K562 (cell line): ENCODE data around the gene GCH1. TPM values are rescaled to one million over a fixed set of nuclear protein-coding genes. Genes with fewer than 3 reads are reported as not detected.

Source experiments
- BACH1 ChIP-seq: fragments of 200-800 bp; sonication (Bioruptor generic); IDR thresholded peaks from 2 replicates; pipeline ENCODE4 v1.6.1; 2016; ENCODE audit warnings: missing genetic modification characterization, missing compliant biosample characterization
- CCNT2 ChIP-seq: IDR thresholded peaks from 2 replicates; pipeline ENCODE4 v1.6.1; 2011; ENCODE audit warnings: borderline replicate concordance, low read depth, mild to moderate bottlenecking, moderate library complexity, mixed read lengths, low read length; ENCODE audit not compliant: insufficient read length; ENCODE audit errors: extremely low read depth
- CTCF ChIP-seq, 3 experiments: IDR thresholded peaks in 2 of 3; conservative IDR thresholded peaks in 1 of 3; 2 replicates each; pipeline ENCODE4 v1.5.1; 2011 to 2012; ENCODE audit warnings: low read length in 3 of 3, mild to moderate bottlenecking in 3 of 3, control low read depth in 2 of 3, improper control_type of control experiment in 1 of 3, inconsistent platforms in 1 of 3, low read depth in 1 of 3, mixed read lengths in 1 of 3, moderate library complexity in 1 of 3; ENCODE audit not compliant: insufficient read depth in 2 of 3
- CTCFL ChIP-seq: IDR thresholded peaks from 2 replicates; pipeline ENCODE4 v1.6.1; 2011; ENCODE audit warnings: borderline replicate concordance, low read depth, mild to moderate bottlenecking, moderate library complexity, low read length; ENCODE audit not compliant: insufficient read depth, poor library complexity, severe bottlenecking
- EGR1 ChIP-seq: fragments of 450-650 bp; conservative IDR thresholded peaks from 2 replicates; pipeline ENCODE4 v1.6.1; 2017; ENCODE audit warnings: mild to moderate bottlenecking
- ETV5 ChIP-seq: sonication (generic); formaldehyde crosslinking; IDR thresholded peaks from 2 replicates; pipeline ENCODE4 v1.4.0; 2020; ENCODE audit warnings: low read depth, mild to moderate bottlenecking, missing genetic modification reagents
- NFYB ChIP-seq: IDR thresholded peaks from 2 replicates; pipeline ENCODE4 v1.6.1; 2011; ENCODE audit warnings: mild to moderate bottlenecking, moderate library complexity; ENCODE audit not compliant: insufficient read length; ENCODE audit errors: extremely low read depth
- NONO ChIP-seq, 2 experiments: fragments of 200-400 bp in 1 of 2; fragments of 450-650 bp in 1 of 2; formaldehyde crosslinking in 1 of 2; IDR thresholded peaks; 2 replicates each; pipeline ENCODE4 v1.6.1; 2017; ENCODE audit warnings: low read depth in 2 of 2, mild to moderate bottlenecking in 2 of 2, moderate library complexity in 2 of 2, low read length in 1 of 2
- NRF1 ChIP-seq, 2 experiments: fragments of 450-650 bp; IDR thresholded peaks in 1 of 2; conservative IDR thresholded peaks in 1 of 2; 2 replicates each; pipeline ENCODE4 v1.6.1; 2014; ENCODE audit warnings: mild to moderate bottlenecking in 2 of 2
- PHF8 ChIP-seq: fragments of 200-600 bp; sonication (generic); IDR thresholded peaks from 2 replicates; pipeline ENCODE4 v1.6.1; 2012; ENCODE audit warnings: mixed run types, mild to moderate bottlenecking, inconsistent platforms, low read length, moderate library complexity, borderline replicate concordance
- POLR2H ChIP-seq: IDR thresholded peaks from 2 replicates; pipeline ENCODE4 v1.6.1; 2016; ENCODE audit warnings: missing genetic modification characterization, low read depth, mild to moderate bottlenecking, control low read depth, missing compliant biosample characterization, moderate library complexity
- RBM25 ChIP-seq: fragments of 200-400 bp; formaldehyde crosslinking; IDR thresholded peaks from 2 replicates; pipeline ENCODE4 v1.6.1; 2018; ENCODE audit warnings: low read length, low read depth, moderate library complexity; ENCODE audit not compliant: severe bottlenecking
- THAP7 ChIP-seq: fragments of 250-450 bp; sonication (Bioruptor Pico); IDR thresholded peaks from 2 replicates; pipeline ENCODE4 v1.5.0; 2021
- VEZF1 ChIP-seq: fragments of 200-800 bp; sonication (Bioruptor generic); IDR thresholded peaks from 2 replicates; pipeline ENCODE4 v1.6.1; 2017; ENCODE audit warnings: missing genetic modification characterization, missing compliant biosample characterization
- XRCC5 ChIP-seq: fragments of 200-400 bp; formaldehyde crosslinking; IDR thresholded peaks from 2 replicates; pipeline ENCODE4 v1.6.1; 2017; ENCODE audit warnings: low read depth, mild to moderate bottlenecking, low read length
- YBX1 ChIP-seq: fragments of 450-650 bp; IDR thresholded peaks from 2 replicates; pipeline ENCODE4 v1.7.1; 2016; ENCODE audit warnings: mild to moderate bottlenecking
- ZBTB7A ChIP-seq: IDR thresholded peaks from 2 replicates; pipeline ENCODE4 v1.6.1; 2011; ENCODE audit warnings: low read depth, mild to moderate bottlenecking, low read length, moderate library complexity, borderline replicate concordance; ENCODE audit not compliant: control insufficient read depth
- ZFX ChIP-seq: sonication (generic); formaldehyde crosslinking; IDR thresholded peaks from 2 replicates; pipeline ENCODE4 v1.8.0; 2022; ENCODE audit warnings: mild to moderate bottlenecking, missing genetic modification reagents, moderate library complexity
- ZNF253 ChIP-seq: fragments of 250-450 bp; sonication (Bioruptor Pico); conservative IDR thresholded peaks from 2 replicates; pipeline ENCODE4 v1.6.1; 2021; ENCODE audit warnings: mild to moderate bottlenecking
- polyA plus RNA-seq, 8 experiments: library from polyadenylated mRNA; depleted of rRNA in 4 of 8; stranded (reverse) in 5 of 8; unstranded in 3 of 8; fragments of >200 nt; fragmentation: Nextera tagmentation in 2 of 8; fragmentation: Illumina TruSeq in 1 of 8; extraction: Ambion mirVana in 2 of 8; extraction: Trizol in 1 of 8; gene quantifications; 2 replicates each; pipeline versions ENCODE4 v1.2.1 to v1.2.3, GENCODE V29; 2011 to 2014; ENCODE audit warnings: inconsistent platforms in 1 of 8, missing spikeins in 1 of 8
- total RNA-seq, 7 experiments: library from RNA; depleted of rRNA in 6 of 7; stranded (reverse); fragments of >200 nt in 6 of 7; fragmentation: Illumina TruSeq in 2 of 7; extraction: Trizol in 2 of 7; gene quantifications; 2 replicates each; pipeline versions ENCODE4 v1.2.1 to v1.2.3, GENCODE V29; 2011 to 2021; ENCODE audit warnings: low replicate concordance in 1 of 7

Gene GCH1
- total and polyA plus RNA-seq, 9 of the 15 experiments (the other 6 are each of a cell fraction or from before 2014, with no cell fraction given), result 3.9 to 13.1 (median 6.5) TPM

GRCh38 chr14:54902521-54903420 is at the start of gene GCH1 (continued):
- TF ChIP-seq ZFX (CRISPR knock-in tag), result peak; percentile 62
- TF ChIP-seq VEZF1 (CRISPR knock-in tag), result 0 out of 2 replicates have a peak, but pooled peaks have one; percentile 43
- peak; percentile 69 for TF ChIP-seq POLR2H (tag)
- TF ChIP-seq ETV5 (CRISPR knock-in tag), result no peak
- TF ChIP-seq EGR1, result peak; percentile 43; the same call in 1 of the 2 replicates
- peak; percentile 65 for TF ChIP-seq NFYB
- peak; percentile 74; the same call in 1 of the 2 replicates for TF ChIP-seq PHF8
- TF ChIP-seq BACH1 (tag), result no peak
- TF ChIP-seq THAP7, result no peak
- no peak for TF ChIP-seq ZNF253 (CRISPR knock-in tag)
- TF ChIP-seq XRCC5, result peak; percentile 38; the same call in 1 of the 2 replicates
- TF ChIP-seq ZBTB7A, result peak; percentile 96
- peak; percentile 90 for TF ChIP-seq RBM25
- peak; percentile 46 to 53; a peak in 2 of 4 replicates for TF ChIP-seq NRF1 (conservative IDR thresholded peaks at IDR 0.05 in 1 of 2, IDR thresholded peaks at IDR 0.05 in 1 of 2)
- TF ChIP-seq CTCFL, result peak; percentile 76
- no peak for TF ChIP-seq YBX1
- peak; percentile 27 for TF ChIP-seq CCNT2
- TF ChIP-seq NONO (IDR thresholded peaks at IDR 0.05; ENCODE audit: low read depth in 2 of 2, low read length in 1 of 2), result peak in 1 of 2 experiments; percentile 78; a peak in 2 of 4 replicates
- peak; percentile 43 to 65 (median 62); a peak in 5 of 6 replicates for TF ChIP-seq CTCF (IDR thresholded peaks at IDR 0.05 in 2 of 3, conservative IDR thresholded peaks at IDR 0.05 in 1 of 3; ENCODE audit: insufficient read depth in 2 of 3, low read depth in 1 of 3, low read length in 3 of 3)
